ENCODE data around the gene ZNF423. TPM values are rescaled to one million over a fixed set of nuclear protein-coding genes. Genes with fewer than 3 reads are reported as not detected.

ZNF423 gene
- total and polyA plus RNA-seq, 2 donors = 0.52 to 1.6 TPM

DNA sequence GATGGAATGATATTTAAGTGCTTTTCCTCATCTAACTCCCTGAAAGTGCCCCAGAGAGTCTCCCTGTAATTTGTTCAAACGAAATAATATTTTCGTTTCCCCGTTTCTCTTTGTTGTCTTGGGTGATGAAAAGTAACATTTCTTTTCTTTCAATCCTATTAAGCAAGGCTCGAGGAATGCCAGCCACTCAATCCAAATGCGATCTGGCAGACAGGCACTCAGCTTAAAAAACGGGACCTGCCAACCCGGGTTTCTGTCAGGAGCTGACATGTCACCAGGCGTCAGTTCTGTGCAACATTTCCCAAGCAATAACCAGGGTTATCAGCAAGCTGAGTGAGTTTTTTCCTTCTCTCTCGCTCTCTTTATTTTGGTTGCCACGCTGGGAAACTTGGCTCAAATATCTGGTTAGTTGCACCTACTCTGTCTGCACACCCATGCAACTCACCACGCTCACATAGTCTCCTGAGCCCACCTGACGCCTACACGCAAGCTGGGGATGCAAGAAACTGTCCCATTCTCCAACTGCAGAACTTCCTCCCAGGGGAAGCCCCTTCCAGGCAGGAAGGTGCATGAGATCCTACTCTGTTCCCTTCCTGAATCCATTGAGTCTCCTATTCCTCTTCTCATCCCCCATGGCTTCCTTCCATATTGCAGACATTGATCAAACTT is 274.1 kb downstream of the ZNF423 start:
- H3K27ac ChIP-seq (ENCODE audit: low read depth in 1 of 2, low read length in 1 of 2) = no peak overlapping the region
- no peaks in the 10 kb centered on the region for H3K27me3 ChIP-seq (ENCODE audit: control insufficient read depth in 2 of 2, insufficient read depth in 1 of 2, low read length in 1 of 2)
- DNase-seq (ENCODE audit: low read depth in 6 of 9, low spot score in 9 of 9) = no peak
- H3K4me3 ChIP-seq (ENCODE audit: low read length in 2 of 2) = no peak overlapping the region
- H3K9me3 ChIP-seq (ENCODE audit: control insufficient read depth in 2 of 2, insufficient read depth in 1 of 2, low read length in 1 of 2) = no peaks in the 10 kb centered on the region
- H3K36me3 ChIP-seq (ENCODE audit: control insufficient read depth in 2 of 2, insufficient read depth in 2 of 2, low read length in 1 of 2) = no peaks in the 10 kb centered on the region
- peaks cover 0 to 4% of the 10 kb centered on the region in 2 donors for H3K4me1 ChIP-seq (ENCODE audit: control insufficient read depth in 2 of 2, insufficient read depth in 2 of 2, low read length in 2 of 2)
- WGBS = 93% methylated on average over 13 of the region's 13 CpGs

DNA sequence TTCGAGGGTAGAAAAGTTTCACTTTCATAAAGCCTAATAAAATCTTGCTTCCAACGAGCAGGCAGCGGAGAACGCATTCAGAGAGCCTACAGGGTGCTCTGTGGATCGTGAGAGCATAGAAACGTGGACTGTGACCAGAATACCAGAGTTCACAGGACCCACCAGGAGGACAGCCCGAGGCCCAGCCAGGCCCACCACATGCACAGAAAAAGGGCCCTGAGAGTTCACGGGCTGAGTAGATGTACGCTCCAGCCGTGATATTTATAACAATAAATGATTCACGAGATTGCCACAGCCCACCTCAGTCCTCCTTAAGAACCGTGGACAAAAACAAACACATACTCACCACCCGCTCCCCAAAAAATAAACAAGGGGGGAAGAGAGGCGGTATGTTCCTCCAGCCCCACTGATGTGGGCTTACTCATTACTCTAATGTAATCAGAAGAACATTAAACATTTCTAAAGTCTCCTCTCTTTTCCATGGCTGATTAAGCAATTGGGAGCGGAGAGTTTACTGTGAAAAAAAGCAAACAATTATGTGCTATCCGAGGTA is 275.1 kb downstream of the ZNF423 start:
- Histone ChIP-seq H3K27ac (ENCODE audit: low read depth in 1 of 2, low read length in 1 of 2) (no peak overlapping the region), H3K9me3 (ENCODE audit: control insufficient read depth in 2 of 2, insufficient read depth in 1 of 2, low read length in 1 of 2) (no peaks in the 10 kb centered on the region), H3K36me3 (ENCODE audit: control insufficient read depth in 2 of 2, insufficient read depth in 2 of 2, low read length in 1 of 2) (no peaks in the 10 kb centered on the region), H3K4me3 (ENCODE audit: low read length in 2 of 2) (no peak overlapping the region), H3K4me1 (ENCODE audit: control insufficient read depth in 2 of 2, insufficient read depth in 2 of 2, low read length in 2 of 2) (no peaks in the 10 kb centered on the region), H3K27me3 (ENCODE audit: control insufficient read depth in 2 of 2, insufficient read depth in 1 of 2, low read length in 1 of 2) (no peaks in the 10 kb centered on the region)
- DNase-seq (ENCODE audit: low read depth in 6 of 9, low spot score in 9 of 9) = no peak
- 93% methylated on average over 16 of the region's 16 CpGs for WGBS

GRCh38 chr16:49578435-49579024 is 277.4 kb downstream of the ZNF423 start:
- Histone ChIP-seq H3K27ac (ENCODE audit: low read depth in 1 of 2, low read length in 1 of 2) (no peak overlapping the region), H3K27me3 (ENCODE audit: control insufficient read depth in 2 of 2, insufficient read depth in 1 of 2, low read length in 1 of 2) (no peaks in the 10 kb centered on the region), H3K4me3 (ENCODE audit: low read length in 2 of 2) (no peak overlapping the region), H3K4me1 (ENCODE audit: control insufficient read depth in 2 of 2, insufficient read depth in 2 of 2, low read length in 2 of 2) (peaks cover 0 to 12% of the 10 kb centered on the region in 2 donors), H3K9me3 (ENCODE audit: control insufficient read depth in 2 of 2, insufficient read depth in 1 of 2, low read length in 1 of 2) (no peaks in the 10 kb centered on the region), H3K36me3 (ENCODE audit: control insufficient read depth in 2 of 2, insufficient read depth in 2 of 2, low read length in 1 of 2) (no peaks in the 10 kb centered on the region)
- DNase-seq (ENCODE audit: low read depth in 6 of 9, low spot score in 9 of 9) = no peak
- 88% methylated on average over 12 of the region's 12 CpGs for WGBS

- Histone ChIP-seq H3K36me3 (ENCODE audit: control insufficient read depth in 2 of 2, insufficient read depth in 2 of 2, low read length in 1 of 2) (no peaks in the 10 kb centered on the region), H3K27me3 (ENCODE audit: control insufficient read depth in 2 of 2, insufficient read depth in 1 of 2, low read length in 1 of 2) (no peaks in the 10 kb centered on the region), H3K4me1 (ENCODE audit: control insufficient read depth in 2 of 2, insufficient read depth in 2 of 2, low read length in 2 of 2) (peaks cover 0 to 12% of the 10 kb centered on the region in 2 donors), H3K9me3 (ENCODE audit: control insufficient read depth in 2 of 2, insufficient read depth in 1 of 2, low read length in 1 of 2) (no peaks in the 10 kb centered on the region), H3K27ac (ENCODE audit: low read depth in 1 of 2, low read length in 1 of 2) (no peak overlapping the region), H3K4me3 (ENCODE audit: low read length in 2 of 2) (no peak overlapping the region)
- DNase-seq (ENCODE audit: low read depth in 6 of 9, low spot score in 9 of 9) = no peak
- WGBS = 94% methylated on average over 3 of the region's 3 CpGs
Observed at GRCh38 chr16:49578018-49578417, 277.9 kb downstream of the ZNF423 start.

GRCh38 chr16:49576941-49577340 is 279.0 kb downstream of the ZNF423 start:
- no peaks in the 10 kb centered on the region for H3K36me3 ChIP-seq (ENCODE audit: control insufficient read depth in 2 of 2, insufficient read depth in 2 of 2, low read length in 1 of 2)
- WGBS = 96% methylated on average over 3 of the region's 3 CpGs

DNA sequence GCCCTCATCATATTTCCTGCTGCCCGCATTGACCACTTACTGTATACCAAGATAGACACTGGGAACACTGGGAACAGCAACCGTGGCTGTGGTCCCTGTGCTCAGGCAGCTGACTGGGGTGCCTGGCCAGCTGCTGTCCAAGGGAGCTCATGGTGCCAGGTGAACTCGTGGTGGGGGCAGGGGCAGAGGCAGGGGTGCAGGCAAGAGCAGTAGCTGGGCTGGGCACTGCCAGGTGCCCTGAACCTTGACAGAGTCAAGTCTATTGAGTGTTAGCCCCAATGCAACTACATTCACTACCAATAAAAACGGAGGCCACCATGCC is 279.8 kb downstream of the ZNF423 start:
- no peak overlapping the region for H3K27ac ChIP-seq (ENCODE audit: low read depth in 1 of 2, low read length in 1 of 2)
- H3K9me3 ChIP-seq (ENCODE audit: control insufficient read depth in 2 of 2, insufficient read depth in 1 of 2, low read length in 1 of 2) = no peaks in the 10 kb centered on the region
- H3K27me3 ChIP-seq (ENCODE audit: control insufficient read depth in 2 of 2, insufficient read depth in 1 of 2, low read length in 1 of 2) = no peaks in the 10 kb centered on the region
- H3K4me1 ChIP-seq (ENCODE audit: control insufficient read depth in 2 of 2, insufficient read depth in 2 of 2, low read length in 2 of 2) = peaks cover 0 to 12% of the 10 kb centered on the region in 2 donors
- no peak overlapping the region for H3K4me3 ChIP-seq (ENCODE audit: low read length in 2 of 2)
- WGBS = 97% methylated on average over 4 of the region's 4 CpGs
- no peak for DNase-seq (ENCODE audit: low read depth in 6 of 9, low spot score in 9 of 9)
- H3K36me3 ChIP-seq (ENCODE audit: control insufficient read depth in 2 of 2, insufficient read depth in 2 of 2, low read length in 1 of 2) = no peaks in the 10 kb centered on the region

More at GRCh38 chr16:49576941-49577340, 279.0 kb downstream of the ZNF423 start:
- Histone ChIP-seq H3K4me3 (ENCODE audit: low read length in 2 of 2) (no peak overlapping the region), H3K27ac (ENCODE audit: low read depth in 1 of 2, low read length in 1 of 2) (no peak overlapping the region), H3K27me3 (ENCODE audit: control insufficient read depth in 2 of 2, insufficient read depth in 1 of 2, low read length in 1 of 2) (no peaks in the 10 kb centered on the region), H3K4me1 (ENCODE audit: control insufficient read depth in 2 of 2, insufficient read depth in 2 of 2, low read length in 2 of 2) (peaks cover 0 to 12% of the 10 kb centered on the region in 2 donors), H3K9me3 (ENCODE audit: control insufficient read depth in 2 of 2, insufficient read depth in 1 of 2, low read length in 1 of 2) (no peaks in the 10 kb centered on the region)
- DNase-seq (ENCODE audit: low read depth in 6 of 9, low spot score in 9 of 9) = no peak

- Histone ChIP-seq H3K27me3 (ENCODE audit: control insufficient read depth in 2 of 2, insufficient read depth in 1 of 2, low read length in 1 of 2) (no peaks in the 10 kb centered on the region), H3K36me3 (ENCODE audit: control insufficient read depth in 2 of 2, insufficient read depth in 2 of 2, low read length in 1 of 2) (no peaks in the 10 kb centered on the region), H3K4me1 (ENCODE audit: control insufficient read depth in 2 of 2, insufficient read depth in 2 of 2, low read length in 2 of 2) (peaks cover 0 to 12% of the 10 kb centered on the region in 2 donors), H3K9me3 (ENCODE audit: control insufficient read depth in 2 of 2, insufficient read depth in 1 of 2, low read length in 1 of 2) (no peaks in the 10 kb centered on the region), H3K4me3 (ENCODE audit: low read length in 2 of 2) (no peak overlapping the region), H3K27ac (ENCODE audit: low read depth in 1 of 2, low read length in 1 of 2) (peak overlapping the region in 1 of 2 donors; percentile 22)
- DNase-seq (ENCODE audit: low read depth in 6 of 9, low spot score in 9 of 9) = peak in 5 of 9 donors; percentile 38 to 79 (median 51)
- 77% methylated on average over 14 of the region's 14 CpGs for WGBS
Observed at GRCh38 chr16:49575346-49576172, 280.4 kb downstream of the ZNF423 start.

GRCh38 chr16:49574826-49575225 is 281.1 kb downstream of the ZNF423 start:
- no peak for DNase-seq (ENCODE audit: low read depth in 6 of 9, low spot score in 9 of 9)
- Histone ChIP-seq H3K4me1 (ENCODE audit: control insufficient read depth in 2 of 2, insufficient read depth in 2 of 2, low read length in 2 of 2) (peaks cover 0 to 12% of the 10 kb centered on the region in 2 donors), H3K9me3 (ENCODE audit: control insufficient read depth in 2 of 2, insufficient read depth in 1 of 2, low read length in 1 of 2) (no peaks in the 10 kb centered on the region), H3K36me3 (ENCODE audit: control insufficient read depth in 2 of 2, insufficient read depth in 2 of 2, low read length in 1 of 2) (no peaks in the 10 kb centered on the region), H3K4me3 (ENCODE audit: low read length in 2 of 2) (no peak overlapping the region), H3K27ac (ENCODE audit: low read depth in 1 of 2, low read length in 1 of 2) (peak overlapping the region in 1 of 2 donors; percentile 22), H3K27me3 (ENCODE audit: control insufficient read depth in 2 of 2, insufficient read depth in 1 of 2, low read length in 1 of 2) (no peaks in the 10 kb centered on the region)
- 98% methylated on average over 12 of the region's 12 CpGs for WGBS

DNA sequence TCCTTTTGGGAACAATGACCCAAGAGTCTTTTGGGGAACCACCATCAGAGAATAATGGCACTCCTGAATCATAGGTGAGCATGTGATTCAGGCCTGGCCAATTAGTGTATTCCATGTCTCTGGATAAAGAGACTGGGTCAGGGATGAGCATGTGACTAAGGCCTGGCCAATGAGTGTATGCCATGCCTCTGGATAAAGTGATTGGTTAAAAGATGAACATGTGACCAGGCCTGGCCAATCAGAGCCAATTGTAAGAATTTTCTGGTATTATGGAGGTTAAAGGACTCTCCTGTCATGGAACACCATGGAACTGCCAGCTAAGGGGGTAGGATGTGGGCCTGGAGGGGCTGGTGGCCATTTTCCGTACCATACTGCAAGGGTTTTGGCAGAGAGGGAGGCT is 288.0 kb downstream of the ZNF423 start:
- Histone ChIP-seq H3K36me3 (ENCODE audit: control insufficient read depth in 2 of 2, insufficient read depth in 2 of 2, low read length in 1 of 2) (no peaks in the 10 kb centered on the region), H3K4me3 (ENCODE audit: low read length in 2 of 2) (no peak overlapping the region), H3K9me3 (ENCODE audit: control insufficient read depth in 2 of 2, insufficient read depth in 1 of 2, low read length in 1 of 2) (no peaks in the 10 kb centered on the region), H3K27ac (ENCODE audit: low read depth in 1 of 2, low read length in 1 of 2) (no peak overlapping the region), H3K27me3 (ENCODE audit: control insufficient read depth in 2 of 2, insufficient read depth in 1 of 2, low read length in 1 of 2) (no peaks in the 10 kb centered on the region), H3K4me1 (ENCODE audit: control insufficient read depth in 2 of 2, insufficient read depth in 2 of 2, low read length in 2 of 2) (no peaks in the 10 kb centered on the region)
- 97% methylated on average over 1 of the region's 1 CpG for WGBS
- no peak for DNase-seq (ENCODE audit: low read depth in 6 of 9, low spot score in 9 of 9)
